ENCODE measurements around the gene OGFOD3.

DNA sequence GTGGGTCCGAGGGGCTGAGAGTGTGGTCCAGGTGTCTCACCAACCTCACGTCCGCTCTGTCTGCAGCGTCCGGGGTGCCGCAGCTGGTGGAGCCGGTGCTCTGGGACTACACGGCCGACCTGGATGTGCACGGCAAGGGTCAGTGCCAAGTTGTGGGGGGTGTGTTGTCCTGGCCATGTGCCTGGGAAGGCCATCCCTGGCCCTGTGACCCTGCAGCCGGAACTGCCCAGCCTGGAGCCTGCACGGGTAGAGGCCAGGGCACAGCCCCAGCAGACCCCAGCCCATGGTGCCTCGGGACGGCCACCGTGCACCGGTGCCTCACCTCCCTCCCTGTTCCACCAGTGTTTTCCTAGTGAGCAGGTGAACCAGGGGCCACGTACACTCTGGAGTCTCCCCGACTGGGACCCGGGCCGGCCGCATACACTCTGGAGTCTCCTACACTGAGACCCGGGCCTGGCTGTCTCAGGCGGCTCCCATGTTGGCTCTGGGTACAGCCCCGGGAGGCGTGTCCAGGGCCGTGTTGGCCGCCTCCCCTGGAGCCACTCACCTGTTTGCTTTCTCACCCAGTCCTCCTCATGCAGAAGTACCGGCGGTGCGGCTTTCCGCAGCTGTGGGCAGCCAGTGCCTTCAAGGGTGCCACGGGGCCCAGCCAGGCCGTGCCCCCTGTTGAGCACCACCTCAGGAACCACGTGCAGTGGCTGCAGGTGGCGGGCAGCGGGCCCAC lies 18.4 kb upstream of the OGFOD3 start:
- TF ChIP-seq CTCF (IDR thresholded peaks at IDR 0.05; ENCODE audit: low read depth, low read length) (no peak), EZH2phosphoT487 (IDR thresholded peaks at IDR 0.05; ENCODE audit: low read depth) (no peak)
